ENCODE measurements around the gene SLC41A1.
A peak's percentile ranks its signal among the peaks of the same experiment; 100 is the strongest.

SLC41A1 gene

DNA sequence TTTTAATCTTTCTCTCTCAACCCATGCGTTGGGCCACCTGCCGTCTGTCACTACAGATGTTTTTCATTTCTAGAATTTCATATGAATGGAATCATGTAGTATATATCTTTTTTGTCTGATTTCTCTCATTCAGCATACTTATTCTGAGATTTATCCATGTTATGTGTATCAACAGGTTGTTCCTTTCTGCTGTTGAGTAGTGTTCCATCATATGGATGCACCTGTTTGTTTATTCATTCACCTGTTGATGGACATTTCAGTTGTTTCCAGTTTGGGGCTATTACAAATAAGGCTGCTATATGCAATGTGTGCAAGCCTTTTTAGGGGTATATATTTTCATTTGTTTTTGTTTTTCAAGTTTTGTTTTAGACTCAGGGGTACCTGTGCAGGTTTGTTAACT, 9.4 kb upstream of the SLC41A1 start:
- DNase-seq (ENCODE audit: low read depth in 2 of 2), result no peak

DNA sequence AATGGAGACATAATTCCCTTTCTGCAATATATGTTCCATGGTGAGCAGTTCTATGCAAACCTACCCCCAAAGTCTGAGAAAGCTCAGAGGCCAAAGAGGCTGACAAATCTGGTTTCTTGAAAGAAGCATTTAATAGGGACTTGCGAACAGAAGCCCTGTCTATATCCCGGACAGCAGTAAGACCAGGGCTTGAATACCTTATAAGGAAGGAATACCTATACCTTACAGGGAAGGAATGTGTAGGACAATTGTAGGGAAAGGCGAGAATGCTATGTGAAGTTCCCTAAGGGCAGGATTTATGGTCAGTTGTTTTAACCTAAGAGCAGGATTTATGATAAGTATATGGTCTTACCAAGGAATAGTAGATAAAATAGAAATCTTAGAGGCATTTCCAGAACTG, 5.0 kb upstream of the SLC41A1 start:
- DNase-seq (ENCODE audit: low read depth in 2 of 2), result no peak

DNA sequence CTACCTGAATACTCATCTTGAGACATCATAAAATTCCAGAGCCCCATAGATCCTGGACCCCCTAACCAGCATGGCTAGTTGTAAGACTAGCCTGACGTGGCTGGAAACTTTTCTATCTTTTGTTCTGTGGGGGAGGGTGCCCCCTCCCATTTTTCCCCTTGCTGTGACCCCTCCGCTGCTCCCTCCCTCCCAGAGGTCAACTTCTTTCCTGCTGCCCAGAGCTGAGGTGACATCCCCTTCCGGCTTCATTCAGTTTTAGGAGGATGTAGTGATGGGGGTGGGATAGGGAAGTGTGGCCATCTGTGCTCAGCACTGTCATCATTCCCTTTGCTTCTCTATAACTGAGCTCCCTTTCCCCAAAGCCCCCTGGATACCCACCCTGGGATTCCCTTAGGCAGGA, 4.4 kb upstream of the SLC41A1 start:
- DNase-seq (ENCODE audit: low read depth in 2 of 2), result no peak

DNA sequence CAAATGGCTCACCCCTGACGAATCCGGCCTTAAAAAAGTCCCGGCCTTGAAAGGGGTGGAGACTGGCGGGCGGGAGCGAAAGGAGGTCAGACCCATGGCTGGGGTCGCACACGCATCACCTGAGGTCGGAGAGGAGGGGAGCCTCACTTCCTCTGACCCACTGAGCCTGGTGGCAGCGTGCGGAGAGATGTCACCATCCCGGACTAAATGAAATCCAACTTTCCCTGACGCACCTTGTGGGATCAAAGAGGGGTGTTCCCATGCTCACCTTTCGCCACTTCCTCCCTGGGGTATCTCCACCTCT, 709 bp upstream of the SLC41A1 start:
- DNase-seq (ENCODE audit: low read depth in 2 of 2), result peak in 1 of 2 donors; percentile 10

DNA sequence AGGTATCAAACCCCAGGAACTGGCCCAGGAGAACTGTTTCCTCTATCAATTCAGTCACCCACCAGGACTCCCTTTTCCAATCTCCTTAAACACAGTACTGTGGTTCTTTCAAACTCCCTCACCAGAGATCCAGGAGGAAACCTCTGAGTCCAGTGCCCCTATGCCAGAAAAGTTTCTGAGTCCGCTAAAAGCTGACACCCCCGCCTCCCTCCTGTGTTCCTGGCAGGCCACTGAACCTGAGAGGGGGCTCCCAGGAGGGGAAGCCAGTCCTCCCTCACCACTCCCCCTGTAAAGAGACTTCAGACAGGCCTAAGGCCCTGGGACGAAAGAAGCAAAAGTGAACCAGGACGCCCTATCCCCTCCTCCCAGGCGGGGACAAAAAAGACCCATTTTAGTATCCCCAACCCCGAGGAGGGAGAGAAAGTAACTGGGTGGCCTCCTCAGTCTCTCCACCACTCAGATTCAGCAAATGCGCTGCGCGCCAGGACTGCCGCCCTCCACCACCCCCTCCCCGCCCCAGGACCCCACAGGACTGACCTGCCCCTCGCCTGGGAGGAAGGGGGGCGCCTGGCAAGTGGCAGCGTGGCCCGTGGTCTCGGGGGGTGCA, 624 bp downstream of the SLC41A1 start:
- DNase-seq (ENCODE audit: low read depth in 2 of 2), result no peak

DNA sequence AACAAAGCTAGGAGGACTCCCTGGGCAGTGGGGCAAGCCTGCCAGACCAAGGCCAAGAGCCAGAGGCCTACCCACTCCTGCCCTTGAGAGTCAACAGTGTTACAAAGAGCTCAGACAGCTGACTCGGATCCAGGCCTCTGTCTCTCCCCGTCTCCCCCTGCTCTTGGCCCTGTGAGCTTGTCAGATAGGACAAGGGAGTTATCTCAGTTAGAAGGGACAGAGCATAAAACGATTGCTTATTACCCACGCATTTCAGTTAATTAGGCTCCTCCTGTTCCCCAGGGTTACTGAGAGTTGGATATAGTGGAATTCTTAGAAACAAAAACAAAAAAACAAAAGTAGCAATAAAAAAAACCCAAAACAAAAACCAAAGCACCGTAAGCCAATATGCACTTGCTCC, 1.3 kb downstream of the SLC41A1 start:
- no peak for DNase-seq (ENCODE audit: low read depth in 2 of 2)

DNA sequence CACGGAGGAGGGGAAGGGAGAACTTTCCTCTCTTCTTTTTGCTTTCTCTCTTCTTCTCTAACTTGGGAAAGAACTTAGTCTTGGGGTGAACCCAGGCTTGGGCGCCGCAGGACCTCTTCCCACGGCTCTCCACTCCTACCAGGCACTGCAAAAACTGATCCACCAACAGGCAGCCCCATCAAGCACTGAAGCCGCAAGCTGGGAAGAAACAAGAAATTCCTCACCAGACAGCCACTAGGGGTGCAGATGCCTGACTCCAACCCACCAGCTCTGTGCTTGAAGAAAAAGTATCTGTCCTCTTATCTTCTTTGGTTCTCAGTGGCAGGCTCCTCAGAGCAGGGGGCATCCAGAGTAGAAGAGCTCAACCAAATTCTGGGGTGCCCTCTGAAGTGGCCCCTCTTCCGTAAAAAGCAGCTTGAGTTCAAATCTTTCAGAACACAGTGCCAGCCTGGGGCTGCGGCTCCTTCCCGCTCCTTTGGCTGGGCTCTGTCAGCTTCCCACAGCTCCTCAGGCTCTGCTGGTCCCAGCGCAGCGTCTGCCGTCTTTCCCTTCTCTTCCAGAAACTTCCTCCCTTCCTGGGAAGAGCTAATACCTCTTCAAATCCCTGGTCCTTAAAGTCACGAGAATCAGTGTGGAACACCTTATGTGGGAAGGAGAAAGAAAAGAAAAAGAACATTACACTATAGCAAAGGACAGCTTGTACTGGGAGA, 2.4 kb downstream of the SLC41A1 start:
- DNase-seq (ENCODE audit: low read depth in 2 of 2), result no peak

DNA sequence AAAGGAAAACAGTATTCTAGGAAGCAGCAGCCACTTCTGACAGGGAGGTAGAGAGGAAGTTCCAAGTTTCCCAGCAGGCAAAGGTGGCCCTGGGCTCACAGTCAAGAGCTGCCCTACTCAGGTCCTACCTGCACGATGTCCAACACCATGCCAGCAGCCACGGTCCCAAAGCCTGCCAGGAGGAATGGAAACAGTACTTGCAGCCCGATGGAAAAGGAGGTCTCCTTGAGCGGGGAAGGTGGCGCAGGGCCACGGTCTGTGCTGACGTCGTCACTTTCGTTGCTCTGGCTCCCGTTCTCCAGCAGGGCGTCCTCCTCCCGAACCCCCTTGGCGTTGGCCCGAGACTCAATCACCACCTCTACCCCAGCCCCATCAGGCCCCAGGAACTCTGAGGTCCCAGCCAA, 3.1 kb downstream of the SLC41A1 start:
- DNase-seq (ENCODE audit: low read depth in 2 of 2), result no peak

DNA sequence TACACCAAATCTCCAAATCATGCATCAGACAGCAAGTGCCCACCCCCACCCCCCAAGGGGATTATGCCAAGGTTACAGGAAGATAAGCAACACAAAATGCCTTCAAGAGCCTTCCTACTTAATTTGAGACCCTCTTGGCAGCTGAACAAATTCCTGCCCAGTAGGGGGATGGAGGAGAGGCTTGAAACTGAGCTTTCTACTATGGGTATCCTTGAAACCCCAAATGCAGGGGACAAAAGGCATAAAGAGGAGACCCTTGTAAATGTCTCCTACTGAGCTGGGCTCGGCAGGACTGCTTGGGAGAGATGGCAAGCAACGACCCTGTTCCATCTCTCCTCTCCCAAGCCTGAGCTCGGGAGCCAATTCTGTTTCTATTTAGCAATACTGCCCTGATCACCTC, 3.5 kb downstream of the SLC41A1 start:
- no peak for DNase-seq (ENCODE audit: low read depth in 2 of 2)

DNA sequence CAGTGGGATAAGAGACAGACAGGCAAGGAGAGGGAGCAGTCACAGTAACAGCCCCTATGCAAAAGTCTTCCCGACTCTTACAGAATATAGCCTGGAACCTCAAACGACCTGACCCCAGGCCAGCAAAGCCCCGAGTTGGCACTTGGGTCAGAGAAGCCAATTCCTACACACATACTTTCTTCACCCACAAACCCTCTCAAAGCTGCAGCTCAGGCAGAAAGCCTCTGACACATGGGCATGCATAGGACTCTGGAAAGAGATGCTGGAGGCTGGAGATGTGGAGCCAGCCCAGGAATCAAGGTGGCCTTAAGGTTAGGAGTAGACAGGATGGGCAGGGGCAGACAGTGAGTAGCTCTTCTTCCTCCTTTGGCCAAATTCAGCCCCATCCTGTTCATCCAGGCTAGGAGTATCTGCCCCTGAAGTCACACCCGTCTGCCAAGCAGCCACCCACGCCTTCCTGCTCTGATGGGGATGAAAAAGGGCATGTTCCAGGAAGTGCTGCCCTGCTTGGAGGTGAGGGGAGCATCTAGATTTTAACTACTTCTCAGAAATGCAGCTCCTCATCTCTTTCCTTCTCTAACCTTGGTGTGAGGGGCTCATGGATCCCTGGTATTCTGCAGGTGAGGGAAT, 7.8 kb downstream of the SLC41A1 start:
- DNase-seq (ENCODE audit: low read depth in 2 of 2), result peak in 1 of 2 donors; percentile 19

DNA sequence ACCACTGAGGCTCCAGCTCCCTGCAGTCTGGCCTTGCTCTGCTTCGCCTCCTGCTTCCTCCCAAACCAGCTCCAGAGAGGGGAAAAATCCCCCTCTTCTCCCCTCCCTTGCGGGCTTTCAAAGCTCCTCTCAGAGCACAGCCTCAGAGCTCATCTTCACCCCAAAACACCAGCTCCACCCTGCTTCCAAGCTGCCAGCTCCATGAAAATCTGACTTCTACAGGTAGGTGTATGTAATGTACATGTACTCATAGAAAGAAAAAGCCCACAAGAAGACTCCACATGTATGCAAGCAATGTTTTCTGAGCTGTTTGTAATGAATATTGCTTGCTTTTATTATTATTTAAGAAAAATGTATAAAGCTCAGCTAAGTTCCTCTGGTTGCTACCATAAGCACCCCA, 8.4 kb downstream of the SLC41A1 start:
- DNase-seq (ENCODE audit: low read depth in 2 of 2), result no peak

DNA sequence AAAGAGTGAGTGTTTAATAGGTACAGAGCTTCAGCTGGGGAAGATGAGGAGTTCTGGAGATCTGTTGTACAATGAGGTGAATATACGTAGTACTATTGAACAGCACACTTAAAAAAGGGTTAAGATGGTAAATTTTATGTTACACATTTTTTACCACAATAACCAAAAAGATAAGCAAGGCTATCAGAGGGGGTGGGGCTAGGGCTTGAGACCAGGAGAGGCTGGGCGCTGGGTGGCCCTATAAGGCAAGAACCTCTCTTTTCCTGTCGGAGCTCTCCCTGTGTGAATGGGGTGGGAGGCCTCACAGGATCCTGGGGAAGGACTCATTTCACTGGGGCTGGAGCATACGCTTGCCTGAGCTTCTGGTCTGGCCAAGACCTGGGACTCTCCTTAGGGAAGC, 9.0 kb downstream of the SLC41A1 start:
- DNase-seq (ENCODE audit: low read depth in 2 of 2), result no peak

DNA sequence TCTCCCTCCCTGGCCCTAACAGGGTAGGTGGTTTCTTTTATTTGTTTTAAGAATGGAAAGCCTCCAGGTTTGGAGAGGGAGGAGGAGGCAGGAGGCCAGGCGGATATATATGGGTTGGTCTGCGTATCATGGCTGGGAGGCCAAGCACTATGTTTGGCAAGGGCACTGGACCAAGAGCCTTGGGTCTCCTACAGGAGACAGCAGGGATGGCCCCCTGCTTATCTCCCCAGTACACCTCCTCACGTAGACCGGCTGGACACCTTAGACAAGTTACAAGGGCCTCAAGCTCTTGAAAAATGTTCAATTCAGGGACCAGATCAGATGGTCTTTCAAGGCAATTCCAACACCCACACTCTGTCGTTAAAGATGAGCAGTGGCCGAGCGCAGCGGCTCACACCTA, 10.9 kb downstream of the SLC41A1 start:
- DNase-seq (ENCODE audit: low read depth in 2 of 2), result no peak

DNA sequence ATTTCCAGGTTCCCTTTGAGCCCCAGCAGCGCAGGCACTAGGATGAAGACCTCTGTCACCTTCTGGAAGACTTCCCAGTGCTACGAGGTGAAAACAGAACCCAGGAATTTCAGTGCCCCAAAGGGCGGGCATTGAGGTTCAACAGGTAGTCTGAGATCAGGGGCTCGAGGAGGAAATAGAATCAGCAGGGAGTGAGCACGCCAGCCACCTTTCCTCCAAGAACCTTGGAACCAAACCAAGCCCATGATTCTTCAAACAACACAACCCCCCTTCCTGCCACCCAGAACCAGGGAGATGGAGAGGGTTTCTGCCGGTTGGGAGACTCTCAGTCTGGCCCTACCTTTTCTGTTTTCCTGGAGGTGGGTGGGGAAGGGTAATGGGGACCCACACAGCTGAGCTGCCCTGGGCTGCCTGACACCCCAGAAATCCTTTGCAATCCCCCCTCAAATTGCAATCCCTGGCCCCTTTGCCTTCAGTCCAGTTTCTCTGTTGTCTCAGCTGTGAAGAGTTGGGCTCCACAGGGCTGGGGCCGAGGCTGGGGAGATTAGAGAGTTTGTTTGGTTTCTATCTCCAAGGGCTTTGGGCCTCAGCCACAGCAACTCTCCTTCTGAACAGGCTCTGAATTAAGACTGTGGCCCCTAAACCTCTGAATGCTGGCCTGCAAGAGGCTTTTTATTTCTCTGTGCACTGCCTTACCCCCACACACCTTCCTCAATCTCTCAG, 11.9 kb downstream of the SLC41A1 start:
- DNase-seq (ENCODE audit: low read depth in 2 of 2), result no peak

DNA sequence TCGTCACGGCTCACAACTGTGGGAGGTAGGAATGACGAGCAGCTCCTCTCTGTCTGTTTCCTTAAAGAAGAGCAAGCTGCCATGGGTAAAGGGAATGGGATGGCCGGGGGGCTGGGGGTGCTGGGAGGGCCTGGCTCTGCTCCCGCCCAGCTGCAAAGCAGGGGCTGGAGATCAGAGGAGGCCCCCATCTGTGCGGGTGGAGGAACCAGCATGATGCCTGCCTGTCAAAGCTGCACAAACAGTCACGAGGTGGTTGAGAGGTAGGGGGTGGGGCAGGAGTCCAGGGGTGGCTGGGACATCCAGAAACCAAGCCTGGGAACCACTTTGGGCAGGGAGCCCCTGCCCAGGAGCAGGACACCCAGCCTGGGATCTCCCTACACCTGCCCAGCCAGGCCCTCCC, 12.6 kb downstream of the SLC41A1 start:
- no peak for DNase-seq (ENCODE audit: low read depth in 2 of 2)

DNA sequence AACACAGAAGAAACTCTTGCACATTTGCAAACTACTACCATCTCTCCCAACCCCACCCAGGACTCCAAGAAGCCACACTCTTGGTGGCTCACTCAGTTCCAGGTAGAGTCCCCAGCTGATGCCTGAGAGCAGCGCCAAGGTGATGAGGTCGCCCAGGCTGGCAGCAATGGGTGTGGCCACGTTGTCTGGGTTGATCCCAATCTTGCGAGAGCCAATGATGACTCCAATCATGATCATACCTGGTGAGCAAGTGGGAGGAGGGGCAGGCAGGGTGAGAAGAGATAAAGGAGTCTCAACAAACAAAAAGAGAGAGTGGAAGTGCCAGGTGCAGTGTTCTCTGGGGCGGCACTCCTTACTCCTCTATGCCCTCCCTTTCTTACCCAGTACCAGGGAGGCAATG, 14.4 kb downstream of the SLC41A1 start:
- DNase-seq (ENCODE audit: low read depth in 2 of 2), result no peak

DNA sequence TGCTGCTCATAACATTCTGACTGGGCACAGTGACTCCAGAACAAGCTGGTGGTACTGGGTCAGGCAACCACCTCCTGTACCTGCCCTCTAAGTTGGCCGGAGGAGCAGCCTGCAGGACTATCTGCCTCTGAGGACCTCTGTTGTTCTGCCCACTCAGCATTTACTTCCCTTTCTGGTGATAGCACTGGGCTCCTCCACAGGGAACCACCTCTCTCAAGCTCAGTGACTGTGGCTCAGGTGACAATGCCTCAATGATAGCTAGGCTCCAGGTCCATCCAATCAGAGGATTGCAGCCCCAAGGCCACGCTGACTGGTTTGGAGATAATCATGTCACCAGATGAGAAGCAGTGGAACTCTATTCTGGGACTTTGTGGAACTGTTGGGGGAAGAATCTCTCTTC, 15.8 kb downstream of the SLC41A1 start:
- no peak for DNase-seq (ENCODE audit: low read depth in 2 of 2)

DNA sequence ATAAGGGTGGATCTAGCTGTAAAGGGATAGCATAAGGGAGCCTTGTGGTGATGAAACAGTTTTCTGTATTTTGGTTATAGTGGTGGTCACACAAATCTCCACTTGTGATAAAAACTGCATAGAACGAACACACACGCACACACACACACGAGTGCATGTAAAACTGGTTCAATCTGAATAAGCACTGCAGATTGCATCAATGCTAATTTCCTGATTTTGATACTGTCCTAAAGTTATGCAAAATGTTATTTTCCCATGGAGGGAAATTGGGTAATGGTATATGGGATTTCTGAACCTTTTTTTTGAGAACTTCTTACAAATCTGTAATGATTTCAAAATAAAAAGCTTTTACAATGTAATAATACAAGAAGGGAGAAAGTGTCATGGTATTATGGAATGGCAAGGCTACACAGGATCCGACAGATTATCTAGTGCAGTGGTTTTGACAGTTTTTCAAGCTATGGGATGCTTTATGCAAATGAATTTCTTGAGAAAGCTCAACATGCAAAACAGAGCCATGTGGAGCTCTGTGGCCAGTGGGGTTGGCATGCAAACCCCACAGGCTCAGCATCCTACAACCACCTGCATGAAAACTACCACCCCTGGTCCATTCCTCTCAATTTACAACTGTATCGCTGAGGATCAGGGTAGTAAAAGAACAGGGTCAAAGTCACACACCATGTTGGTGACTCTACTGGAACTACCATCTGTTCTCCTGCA, 18.8 kb downstream of the SLC41A1 start:
- DNase-seq (ENCODE audit: low read depth in 2 of 2), result no peak

DNA sequence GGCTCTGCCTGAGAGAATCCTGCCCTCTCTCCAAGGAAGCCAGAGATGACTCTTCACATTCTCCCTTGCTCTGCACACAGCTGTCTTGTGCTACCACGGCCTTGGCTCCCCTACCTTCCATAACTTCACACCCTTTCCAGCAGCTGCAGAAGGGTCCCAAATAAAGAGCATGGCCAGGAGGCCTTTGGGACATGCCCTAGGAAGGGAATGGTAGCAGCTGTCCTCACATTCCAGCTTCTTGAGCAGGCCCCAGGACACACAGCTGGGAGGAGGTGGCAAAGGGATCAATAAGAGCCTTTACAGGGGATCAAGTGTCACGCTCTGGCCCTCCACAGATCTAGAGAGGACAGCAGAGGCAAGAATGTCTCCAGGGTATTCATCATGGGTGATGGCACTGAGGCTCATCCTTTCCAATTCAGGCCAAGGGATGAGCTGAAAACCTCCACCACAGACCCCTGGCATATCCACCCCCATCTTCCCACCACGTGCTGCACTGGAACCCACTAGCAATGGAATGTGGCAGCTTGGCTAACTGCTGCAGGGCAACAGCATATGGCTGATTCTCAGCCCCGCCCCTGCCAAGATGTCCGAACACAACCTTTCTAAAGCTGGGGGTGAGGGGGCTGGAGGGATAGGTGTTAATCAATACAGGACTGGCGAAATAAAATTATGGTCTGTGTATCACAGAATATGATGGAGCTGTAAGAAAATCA, 19.9 kb downstream of the SLC41A1 start:
- no peak for DNase-seq (ENCODE audit: low read depth in 2 of 2)

DNA sequence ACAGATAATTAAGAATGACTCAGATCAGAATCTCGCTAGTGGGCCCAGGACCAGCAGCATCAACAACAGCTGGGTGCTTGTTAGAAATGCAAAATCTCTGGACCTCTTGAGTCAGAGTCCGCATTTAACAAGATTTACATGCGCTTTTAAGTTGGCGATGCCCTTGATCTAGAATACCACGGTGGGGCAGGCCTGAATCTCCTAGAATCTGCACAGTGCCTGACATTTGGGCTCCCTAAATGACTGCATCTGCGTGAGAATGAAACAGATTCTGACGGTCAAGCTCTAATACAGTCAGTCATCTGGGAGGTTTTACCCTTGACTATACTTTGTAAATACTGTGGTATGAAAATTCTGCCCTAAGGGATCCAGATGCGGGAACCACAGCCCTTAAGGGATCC, 20.5 kb downstream of the SLC41A1 start:
- DNase-seq (ENCODE audit: low read depth in 2 of 2), result no peak

DNA sequence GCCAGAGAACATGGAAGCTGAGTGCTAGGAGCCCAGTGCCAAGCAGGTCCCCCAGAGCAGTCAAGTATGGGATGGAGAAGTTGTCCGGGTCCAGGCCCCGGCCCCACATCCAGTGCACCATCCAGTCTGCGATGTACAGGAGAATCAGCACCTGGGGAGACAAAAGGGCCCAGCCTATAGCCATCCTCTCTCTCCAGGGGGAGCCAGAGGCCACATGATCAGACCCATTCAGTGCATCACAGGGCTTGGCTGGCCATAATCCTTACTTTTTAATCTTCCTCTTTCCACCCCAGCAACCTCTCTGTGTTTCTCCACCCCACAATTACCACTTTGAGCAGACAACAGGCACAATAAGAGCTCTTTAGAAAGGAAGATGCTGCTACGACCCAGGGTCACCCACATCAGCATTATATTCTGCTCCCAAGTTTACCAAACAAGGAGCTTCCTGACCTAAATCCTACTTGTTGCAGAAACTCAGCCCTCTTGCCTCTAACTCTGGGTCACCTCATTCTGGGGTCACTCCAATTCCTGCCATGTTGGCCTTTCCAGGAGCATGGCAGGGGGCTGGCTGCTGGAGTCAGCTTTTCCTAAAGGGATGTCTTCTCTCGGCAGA, 21.3 kb downstream of the SLC41A1 start:
- peak; percentile 38 to 45 for DNase-seq (ENCODE audit: low read depth in 2 of 2)
